Measurements from ENCODE around the gene PICK1. TPM values are rescaled to one million over a fixed set of nuclear protein-coding genes. Genes with fewer than 3 reads are reported as not detected.

The PICK1 gene
- total RNA-seq, 2 experiments from 2014 or later = 16.0 to 16.5 TPM

- H3K4me1 Mint-ChIP-seq (ENCODE audit: low read depth) = no peaks in the 10 kb centered on the region
- intact Hi-C loops (cut with micrococcal nuclease) = no loop called here
- no peak overlapping the region for H3K4me3 Mint-ChIP-seq
- ChIA-PET POLR2A (no interaction called here), CTCF (no interaction called here)
- no peaks in the 10 kb centered on the region for H3K36me3 Mint-ChIP-seq
- H3K27ac Mint-ChIP-seq = no peak overlapping the region
- H3K27me3 Mint-ChIP-seq = peaks cover 15% of the 10 kb centered on the region
- H3K9me3 Mint-ChIP-seq = no peaks in the 10 kb centered on the region
- DNase-seq = no peak
These were observed 25.9 kb downstream of the PICK1 start for GRCh38 chr22:38082986-38083710.

GRCh38 chr22:38083931-38084631 lies 26.9 kb downstream of the PICK1 start, which contains the start of gene SLC16A8:
Gene SLC16A8 (minus strand): TSS chr22:38084184. CDS start chr22:38082873, 1,311 bp downstream.
- H3K4me3 Mint-ChIP-seq = no peak within 1 kb of the TSS
- H3K4me1 Mint-ChIP-seq (ENCODE audit: low read depth) = no peaks in the 10 kb centered on the region
- ChIA-PET POLR2A (no interaction called here), CTCF (interaction anchor here (1.7 kb wide), 1 partner anchor 30 kb away, joined by 5 read pairs; no protein-coding TSS in a partner anchor)
- no peaks in the 10 kb centered on the region for H3K36me3 Mint-ChIP-seq
- intact Hi-C loops (cut with micrococcal nuclease) = no loop called here
- DNase-seq = no peak
- no peak within 1 kb of the TSS for H3K27ac Mint-ChIP-seq
- no peaks in the 10 kb centered on the region for H3K9me3 Mint-ChIP-seq
- peaks cover 16% of the 10 kb centered on the region for H3K27me3 Mint-ChIP-seq

GRCh38 chr22:38085056-38085455 lies 27.9 kb downstream of the PICK1 start:
- Mint-ChIP-seq H3K9me3 (no peaks in the 10 kb centered on the region), H3K4me1 (ENCODE audit: low read depth) (no peaks in the 10 kb centered on the region), H3K4me3 (no peak overlapping the region), H3K36me3 (no peaks in the 10 kb centered on the region), H3K27ac (no peak overlapping the region), H3K27me3 (peaks cover 16% of the 10 kb centered on the region)
- POLR2A ChIA-PET = no interaction called here
- CTCF ChIA-PET = interaction anchor here (1.7 kb wide), 1 partner anchor 30 kb away, joined by 5 read pairs; no protein-coding TSS in a partner anchor
- intact Hi-C loops (cut with micrococcal nuclease) = no loop called here
- no peak for DNase-seq

GRCh38 chr22:38085501-38085900 lies 28.3 kb downstream of the PICK1 start:
- H3K4me3 Mint-ChIP-seq = no peak overlapping the region
- CTCF ChIA-PET = interaction anchor here (1.7 kb wide), 1 partner anchor 29 kb away, joined by 5 read pairs; no protein-coding TSS in a partner anchor
- H3K27me3 Mint-ChIP-seq = peaks cover 14% of the 10 kb centered on the region
- H3K9me3 Mint-ChIP-seq = no peaks in the 10 kb centered on the region
- DNase-seq = no peak
- no peaks in the 10 kb centered on the region for H3K36me3 Mint-ChIP-seq
- no peak overlapping the region for H3K27ac Mint-ChIP-seq
- no peaks in the 10 kb centered on the region for H3K4me1 Mint-ChIP-seq (ENCODE audit: low read depth)
- intact Hi-C loops (cut with micrococcal nuclease) = no loop called here
- POLR2A ChIA-PET = no interaction called here

DNA sequence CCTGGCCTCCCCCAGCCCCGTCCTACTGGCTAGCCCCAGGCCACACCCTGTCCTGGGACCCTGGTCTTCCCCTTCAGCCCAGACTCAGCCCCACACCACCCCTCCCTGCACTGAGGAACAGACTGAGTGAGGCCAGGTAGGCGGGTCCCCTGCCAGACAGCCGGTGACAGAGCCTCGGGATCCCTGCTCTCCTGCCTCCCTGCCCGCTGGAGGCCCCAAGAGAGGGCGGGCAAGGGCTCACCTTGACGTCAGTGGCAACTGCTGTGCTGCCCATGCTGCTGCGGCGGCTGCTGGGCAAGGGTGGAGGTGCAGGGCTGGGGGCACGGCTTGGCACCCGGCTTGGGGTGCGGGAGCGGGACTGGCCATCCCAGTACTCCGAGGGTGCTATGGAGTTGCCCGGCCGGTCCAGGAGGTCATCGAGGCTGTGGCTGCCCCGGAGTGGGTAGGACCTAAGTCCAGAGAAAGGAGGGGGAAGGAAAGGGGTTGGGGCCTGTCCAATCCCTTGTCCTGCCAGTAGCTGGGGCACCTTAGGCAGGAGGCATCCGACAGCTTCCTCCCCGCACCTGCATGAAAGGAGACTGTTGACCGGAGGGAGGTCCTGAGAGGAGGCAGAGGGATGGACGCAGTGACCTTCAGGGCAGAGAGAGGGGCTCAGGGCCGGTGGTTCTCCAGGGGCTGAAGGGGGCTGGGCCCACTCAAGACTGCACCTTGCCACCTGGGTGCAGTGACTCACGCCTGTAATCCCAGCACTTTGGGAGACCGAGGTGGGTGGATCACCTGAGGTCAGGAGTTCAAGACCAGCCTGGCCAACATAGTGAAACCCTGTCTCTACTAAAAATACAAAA lies 29.0 kb downstream of the PICK1 start:
- DNase-seq = no peak
- Mint-ChIP-seq H3K4me1 (ENCODE audit: low read depth) (no peaks in the 10 kb centered on the region), H3K9me3 (no peaks in the 10 kb centered on the region), H3K27me3 (peaks cover 14% of the 10 kb centered on the region), H3K36me3 (no peaks in the 10 kb centered on the region), H3K27ac (no peak overlapping the region), H3K4me3 (no peak overlapping the region)
- POLR2A ChIA-PET = no interaction called here
- intact Hi-C loops (cut with micrococcal nuclease) = no loop called here
- CTCF ChIA-PET = interaction anchor here (1.7 kb wide), 1 partner anchor 28 kb away, joined by 5 read pairs; no protein-coding TSS in a partner anchor

- H3K27me3 Mint-ChIP-seq = peaks cover 11% of the 10 kb centered on the region
- intact Hi-C loops (cut with micrococcal nuclease) = no loop called here
- H3K36me3 Mint-ChIP-seq = no peaks in the 10 kb centered on the region
- no peaks in the 10 kb centered on the region for H3K9me3 Mint-ChIP-seq
- no peaks in the 10 kb centered on the region for H3K4me1 Mint-ChIP-seq (ENCODE audit: low read depth)
- ChIA-PET POLR2A (no interaction called here), CTCF (no interaction called here)
- no peak overlapping the region for H3K27ac Mint-ChIP-seq
- DNase-seq = no peak
- H3K4me3 Mint-ChIP-seq = no peak overlapping the region
These were observed 29.7 kb downstream of the PICK1 start for GRCh38 chr22:38086942-38087341.

DNA sequence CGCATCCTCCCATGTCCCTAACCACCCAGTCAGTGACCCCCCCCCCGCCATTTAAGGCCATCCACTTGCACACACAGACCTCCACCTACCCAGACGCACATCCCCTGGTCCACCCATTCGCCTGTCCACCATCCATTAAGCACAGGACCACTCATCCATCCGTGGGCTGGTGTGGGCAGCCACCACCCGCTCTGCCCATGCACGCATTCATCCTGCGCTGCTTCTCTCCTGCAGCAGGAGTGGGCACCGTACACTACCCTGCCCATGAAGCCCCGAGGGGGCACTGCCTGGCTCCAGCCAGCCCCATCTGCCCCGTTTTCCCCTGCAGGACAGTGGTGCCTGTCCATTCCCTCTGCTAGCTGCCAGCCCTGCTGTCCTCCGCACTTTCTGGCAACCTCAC lies 30.7 kb downstream of the PICK1 start:
- no peak overlapping the region for H3K4me3 Mint-ChIP-seq
- ChIA-PET POLR2A (no interaction called here), CTCF (no interaction called here)
- intact Hi-C loops (cut with micrococcal nuclease) = no loop called here
- no peak overlapping the region for H3K27ac Mint-ChIP-seq
- H3K27me3 Mint-ChIP-seq = peaks cover 9% of the 10 kb centered on the region
- DNase-seq = no peak
- H3K4me1 Mint-ChIP-seq (ENCODE audit: low read depth) = no peaks in the 10 kb centered on the region
- H3K36me3 Mint-ChIP-seq = no peaks in the 10 kb centered on the region
- no peaks in the 10 kb centered on the region for H3K9me3 Mint-ChIP-seq

GRCh38 chr22:38088629-38089473 lies 31.6 kb downstream of the PICK1 start:
- CTCF ChIA-PET = interaction anchor here (1.0 kb wide), 1 partner anchor 37 kb away, joined by 4 read pairs; no protein-coding TSS in a partner anchor
- Mint-ChIP-seq H3K36me3 (peaks cover 5% of the 10 kb centered on the region), H3K27me3 (peaks cover 5% of the 10 kb centered on the region), H3K4me3 (no peak overlapping the region), H3K27ac (no peak overlapping the region), H3K4me1 (ENCODE audit: low read depth) (no peaks in the 10 kb centered on the region), H3K9me3 (no peaks in the 10 kb centered on the region)
- POLR2A ChIA-PET = no interaction called here
- intact Hi-C loops (cut with micrococcal nuclease) = no loop called here
- no peak for DNase-seq

DNA sequence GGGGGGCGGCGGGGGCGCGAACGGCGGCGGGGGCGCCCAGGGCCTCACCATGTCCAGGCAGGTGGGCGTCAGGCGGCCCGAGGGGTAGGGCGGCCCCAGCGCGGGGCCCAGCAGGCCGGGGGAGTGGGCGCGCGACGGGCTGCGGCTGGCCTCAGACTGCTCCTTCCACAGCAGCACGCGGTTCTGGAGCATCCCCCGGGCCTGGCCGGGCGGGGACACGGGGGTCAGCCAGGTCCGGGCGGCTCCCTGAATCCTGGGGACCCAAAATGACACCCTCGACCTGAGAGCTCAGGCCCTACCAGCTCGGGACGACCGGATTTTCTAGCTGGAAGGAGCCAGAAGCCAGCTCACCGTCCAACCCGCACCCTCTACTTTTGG lies 32.3 kb downstream of the PICK1 start:
- ChIA-PET POLR2A (no interaction called here), CTCF (interaction anchor here (1.0 kb wide), 1 partner anchor 38 kb away, joined by 4 read pairs; no protein-coding TSS in a partner anchor)
- no peak overlapping the region for H3K4me3 Mint-ChIP-seq
- H3K9me3 Mint-ChIP-seq = no peaks in the 10 kb centered on the region
- no peak overlapping the region for H3K27ac Mint-ChIP-seq
- H3K27me3 Mint-ChIP-seq = peaks cover 5% of the 10 kb centered on the region
- no peaks in the 10 kb centered on the region for H3K4me1 Mint-ChIP-seq (ENCODE audit: low read depth)
- intact Hi-C loops (cut with micrococcal nuclease) = no loop called here
- DNase-seq = no peak
- H3K36me3 Mint-ChIP-seq = peaks cover 7% of the 10 kb centered on the region

DNA sequence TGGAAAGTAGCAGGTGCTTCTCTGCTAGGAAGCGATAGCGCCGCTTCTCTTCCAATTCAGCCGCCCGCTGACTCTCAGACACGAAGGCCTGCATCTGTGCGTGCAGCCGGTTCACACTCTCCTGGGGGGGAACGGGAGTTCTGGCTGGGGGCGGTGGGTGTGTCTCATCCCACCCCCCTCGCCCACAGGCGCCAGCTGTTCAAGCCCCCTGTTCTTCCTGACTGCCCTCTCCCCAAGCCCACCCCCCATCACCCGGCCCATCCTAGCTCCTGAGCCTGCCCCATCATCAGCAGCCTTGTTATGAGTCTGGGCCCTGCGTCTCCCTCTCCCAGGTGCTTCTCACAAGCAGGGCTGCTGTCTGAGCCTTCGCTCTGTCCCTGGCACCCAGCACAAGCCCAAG lies 39.9 kb downstream of the PICK1 start:
- POLR2A ChIA-PET = no interaction called here
- no peaks in the 10 kb centered on the region for H3K4me1 Mint-ChIP-seq (ENCODE audit: low read depth)
- no peaks in the 10 kb centered on the region for H3K27me3 Mint-ChIP-seq
- CTCF ChIA-PET = interaction anchor here (1.3 to 2.4 kb wide), 2 partner anchors 17 to 45 kb away, joined by 3 to 9 read pairs; no protein-coding TSS in a partner anchor
- H3K36me3 Mint-ChIP-seq = peaks cover 9% of the 10 kb centered on the region
- H3K4me3 Mint-ChIP-seq = no peak overlapping the region
- H3K9me3 Mint-ChIP-seq = no peaks in the 10 kb centered on the region
- no peak for DNase-seq
- intact Hi-C loops (cut with micrococcal nuclease) = no loop called here
- no peak overlapping the region for H3K27ac Mint-ChIP-seq

DNA sequence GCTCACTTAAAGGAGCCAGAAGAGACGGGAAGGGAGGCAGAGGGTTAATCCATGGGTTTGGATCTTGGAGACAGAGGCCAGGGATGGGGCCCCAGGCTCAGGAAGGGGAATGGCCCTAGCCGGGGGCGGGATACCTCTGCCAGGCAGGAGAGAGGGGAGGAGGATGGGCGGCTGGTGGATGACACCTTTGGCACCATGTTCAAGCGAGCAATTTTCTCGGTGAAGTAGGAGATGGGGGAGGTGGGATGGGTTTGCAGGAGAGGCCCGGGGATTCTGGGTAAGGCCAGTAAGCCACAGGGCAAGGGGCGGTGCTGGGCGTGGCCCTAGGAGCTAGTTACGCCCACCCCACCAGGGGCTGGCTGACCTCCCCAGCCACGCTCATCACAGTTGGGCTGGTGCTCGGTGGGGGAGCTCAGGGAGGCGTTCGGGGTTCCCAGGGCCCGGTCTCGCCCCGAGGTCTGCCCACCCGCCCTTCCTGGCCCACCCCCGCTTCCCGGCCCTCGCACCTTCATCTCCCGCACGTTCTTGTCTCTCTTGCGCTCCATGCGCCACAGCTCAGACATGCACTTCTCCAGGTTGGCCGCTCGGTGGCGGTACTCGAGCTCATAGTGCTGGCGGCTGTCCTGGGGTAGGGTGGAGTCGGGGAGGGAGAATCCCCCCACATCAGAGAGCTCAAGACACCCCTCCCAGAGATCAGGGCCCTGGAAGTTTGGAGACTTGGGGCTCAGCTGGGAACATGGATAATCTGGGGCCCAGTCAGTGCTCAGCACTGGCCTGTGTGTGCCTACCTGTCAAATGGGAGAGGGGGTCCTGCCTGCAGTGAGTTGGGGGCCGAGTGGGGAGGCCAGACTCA lies 40.6 kb downstream of the PICK1 start:
- CTCF ChIA-PET = interaction anchor here (0.7 to 2.4 kb wide), 3 partner anchors 17 to 474 kb away, joined by 3 to 9 read pairs (median 3); no protein-coding TSS in a partner anchor
- DNase-seq = no peak
- POLR2A ChIA-PET = no interaction called here
- Mint-ChIP-seq H3K9me3 (no peaks in the 10 kb centered on the region), H3K27me3 (no peaks in the 10 kb centered on the region), H3K27ac (no peak overlapping the region), H3K4me1 (ENCODE audit: low read depth) (no peaks in the 10 kb centered on the region), H3K4me3 (no peak overlapping the region), H3K36me3 (peaks cover 9% of the 10 kb centered on the region)
- intact Hi-C loops (cut with micrococcal nuclease) = no loop called here
